WTC11 (cell line): ENCODE measurements around the gene PEAK1. TPM values are rescaled to one million over a fixed set of nuclear protein-coding genes. Genes with fewer than 3 reads are reported as not detected.

Source experiments
- ATAC-seq: fragments of 200-7000 bp; cut with Tn5 transposase; 2 replicates; pipeline ENCODE4 v1.10.0; 2021; ENCODE audit warnings: mild to moderate bottlenecking, moderate library complexity
- CTCF ChIA-PET: fragments of 300-600 bp; sonication (Branson Sonifier 250); formaldehyde crosslinking; loops from one replicate; lab custom pipeline; 2021; ENCODE audit warnings: antibody characterized with exemption; lab: Charles Lee
- POLR2A ChIA-PET: fragments of 350-600 bp; sonication (Branson Sonifier 250); formaldehyde crosslinking; loops from one replicate; lab custom pipeline; 2021; ENCODE audit warnings: antibody characterized with exemption; lab: Charles Lee
- DNase-seq: peaks from one replicate; pipeline ENCODE4 v3.0.0; 2021; ENCODE audit warnings: low spot score
- H3K27ac Mint-ChIP-seq: 2 replicates; pipeline ENCODE4 v1.8.0; 2021; ENCODE audit warnings: mixed read lengths
- H3K27me3 Mint-ChIP-seq: 2 replicates; pipeline ENCODE4 v1.8.0; 2021; ENCODE audit warnings: low read depth, mild to moderate bottlenecking, moderate library complexity, mixed read lengths
- H3K36me3 Mint-ChIP-seq: 2 replicates; pipeline ENCODE4 v1.8.0; 2021; ENCODE audit warnings: mixed read lengths
- H3K4me1 Mint-ChIP-seq: 2 replicates; pipeline ENCODE4 v1.8.0; 2022; ENCODE audit warnings: mixed read lengths
- H3K4me3 Mint-ChIP-seq: 2 replicates; pipeline ENCODE4 v1.8.0; 2021; ENCODE audit warnings: mild to moderate bottlenecking, moderate library complexity, mixed read lengths
- H3K9me3 Mint-ChIP-seq: 2 replicates; pipeline ENCODE4 v1.8.0; 2021; ENCODE audit warnings: mixed read lengths
- IRF2 ChIP-seq: sonication (generic); formaldehyde crosslinking; IDR thresholded peaks from 2 replicates; pipeline ENCODE4 v1.8.0; 2022; ENCODE audit warnings: low read depth, missing genetic modification reagents, borderline replicate concordance
- JUN ChIP-seq: sonication (generic); formaldehyde crosslinking; IDR thresholded peaks from 2 replicates; pipeline ENCODE4 v1.8.0; 2023; ENCODE audit warnings: mild to moderate bottlenecking, missing genetic modification reagents
- MXD4 ChIP-seq: fragments of 250-450 bp; sonication (Bioruptor Pico); IDR thresholded peaks from 2 replicates; pipeline ENCODE4 v1.8.0; 2021; ENCODE audit warnings: mild to moderate bottlenecking, moderate library complexity, borderline replicate concordance
- MYBL2 ChIP-seq: sonication (generic); formaldehyde crosslinking; IDR thresholded peaks from 2 replicates; pipeline ENCODE4 v1.8.1; 2023; ENCODE audit warnings: mild to moderate bottlenecking, moderate library complexity, missing genetic modification reagents
- NR1H2 ChIP-seq: sonication (generic); formaldehyde crosslinking; IDR thresholded peaks from 2 replicates; pipeline ENCODE4 v1.9.0; 2021; ENCODE audit warnings: mild to moderate bottlenecking, moderate library complexity, missing genetic modification reagents
- OVOL2 ChIP-seq: fragments of 250-450 bp; sonication (Bioruptor Pico); IDR thresholded peaks from 2 replicates; pipeline ENCODE4 v1.9.0; 2021; ENCODE audit warnings: mild to moderate bottlenecking, borderline replicate concordance
- PRRX2 ChIP-seq: fragments of 250-450 bp; sonication (Bioruptor Pico); IDR thresholded peaks from 2 replicates; pipeline ENCODE4 v1.8.0; 2021; ENCODE audit warnings: mild to moderate bottlenecking
- RELA ChIP-seq: sonication (generic); formaldehyde crosslinking; IDR thresholded peaks from 2 replicates; pipeline ENCODE4 v1.8.1; 2022; ENCODE audit warnings: missing genetic modification reagents, mild to moderate bottlenecking, borderline replicate concordance
- SMAD3 ChIP-seq: sonication (generic); formaldehyde crosslinking; IDR thresholded peaks from 2 replicates; pipeline ENCODE4 v1.8.0; 2022; ENCODE audit warnings: missing genetic modification reagents, mild to moderate bottlenecking, borderline replicate concordance
- SOX15 ChIP-seq: fragments of 250-450 bp; sonication (Bioruptor Pico); IDR thresholded peaks from 2 replicates; pipeline ENCODE4 v1.9.0; 2021; ENCODE audit warnings: mild to moderate bottlenecking
- TEAD4 ChIP-seq: sonication (generic); formaldehyde crosslinking; IDR thresholded peaks from 2 replicates; pipeline ENCODE4 v1.8.0; 2022; ENCODE audit warnings: mild to moderate bottlenecking, missing genetic modification reagents
- ZNF121 ChIP-seq: sonication (generic); formaldehyde crosslinking; IDR thresholded peaks from 2 replicates; pipeline ENCODE4 v1.8.0; 2023; ENCODE audit warnings: missing genetic modification reagents
- ZNF232 ChIP-seq: sonication (generic); formaldehyde crosslinking; IDR thresholded peaks from 2 replicates; pipeline ENCODE4 v1.8.0; 2022; ENCODE audit warnings: mild to moderate bottlenecking, missing genetic modification reagents
- total RNA-seq: library from RNA; stranded (reverse); gene quantifications from 3 replicates; pipeline ENCODE4 v1.2.3, GENCODE V29; 2021
- TF ChIP-seq, protein P1 (sequence below): sonication (generic); formaldehyde crosslinking; IDR thresholded peaks from 2 replicates; pipeline ENCODE4 v1.8.1; 2023; ENCODE audit warnings: mild to moderate bottlenecking, missing genetic modification reagents
- TF ChIP-seq, protein P2 (sequence below): fragments of 250-450 bp; sonication (Bioruptor Pico); IDR thresholded peaks from 2 replicates; pipeline ENCODE4 v1.9.0; 2021; ENCODE audit warnings: moderate library complexity, mild to moderate bottlenecking, inconsistent platforms, borderline replicate concordance
- TF ChIP-seq, protein P3 (sequence below): fragments of 250-450 bp; sonication (Bioruptor Pico); IDR thresholded peaks from 2 replicates; pipeline ENCODE4 v1.8.0; 2021; ENCODE audit warnings: mild to moderate bottlenecking
- TF ChIP-seq, protein P4 (sequence below): sonication (generic); formaldehyde crosslinking; conservative IDR thresholded peaks from 2 replicates; pipeline ENCODE4 v1.8.1; 2023; ENCODE audit warnings: mild to moderate bottlenecking, low read depth, missing genetic modification reagents, moderate library complexity
- TF ChIP-seq, protein P5 (sequence below): fragments of 250-450 bp; sonication (Bioruptor Pico); IDR thresholded peaks from 2 replicates; pipeline ENCODE4 v1.9.0; 2021; ENCODE audit warnings: mild to moderate bottlenecking
- TF ChIP-seq, protein P6 (sequence below): fragments of 200-600 bp; IDR thresholded peaks from 2 replicates; pipeline ENCODE4 v1.8.0; 2022; ENCODE audit warnings: antibody characterized with exemption
- TF ChIP-seq, protein P7 (sequence below): sonication (generic); formaldehyde crosslinking; conservative IDR thresholded peaks from 2 replicates; pipeline ENCODE4 v1.8.1; 2022; ENCODE audit warnings: mild to moderate bottlenecking, missing genetic modification reagents

PEAK1 gene
- total RNA-seq, 1 experiment from 2014 or later: 49.0 TPM

DNA sequence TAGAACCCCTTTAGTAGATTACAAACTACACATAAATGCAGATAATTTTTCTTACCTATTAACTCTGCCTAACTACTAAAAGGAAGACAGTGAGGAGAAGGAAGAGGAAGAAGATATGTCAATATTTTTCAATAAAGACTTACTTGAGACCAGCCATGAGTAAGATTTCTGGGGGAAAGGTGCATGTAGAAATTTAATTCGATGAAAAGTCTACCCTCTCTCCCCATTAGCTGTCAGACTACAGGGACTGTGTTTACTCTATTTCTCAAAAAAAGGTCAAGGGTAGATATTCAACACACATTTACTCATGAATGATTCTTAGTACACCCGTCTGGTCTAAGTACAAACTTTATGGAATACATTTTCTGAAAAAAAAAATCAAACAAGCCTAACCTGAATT is 355.8 kb downstream of the PEAK1 start:
- POLR2A ChIA-PET: no interaction called here
- Mint-ChIP-seq H3K4me1 (peaks cover 44% of the 10 kb centered on the region), H3K27me3 (no peaks in the 10 kb centered on the region), H3K4me3 (no peak overlapping the region), H3K9me3 (no peaks in the 10 kb centered on the region), H3K27ac (no peak overlapping the region), H3K36me3 (no peaks in the 10 kb centered on the region; the same call in 1 of the 2 replicates)
- CTCF ChIA-PET: interaction anchor here (0.6 kb wide), 2 partner anchors 43 to 897 kb away, joined by 3 read pairs; no protein-coding TSS in a partner anchor
- TF ChIP-seq TEAD4: no peak
- TF ChIP-seq, protein P1, sequence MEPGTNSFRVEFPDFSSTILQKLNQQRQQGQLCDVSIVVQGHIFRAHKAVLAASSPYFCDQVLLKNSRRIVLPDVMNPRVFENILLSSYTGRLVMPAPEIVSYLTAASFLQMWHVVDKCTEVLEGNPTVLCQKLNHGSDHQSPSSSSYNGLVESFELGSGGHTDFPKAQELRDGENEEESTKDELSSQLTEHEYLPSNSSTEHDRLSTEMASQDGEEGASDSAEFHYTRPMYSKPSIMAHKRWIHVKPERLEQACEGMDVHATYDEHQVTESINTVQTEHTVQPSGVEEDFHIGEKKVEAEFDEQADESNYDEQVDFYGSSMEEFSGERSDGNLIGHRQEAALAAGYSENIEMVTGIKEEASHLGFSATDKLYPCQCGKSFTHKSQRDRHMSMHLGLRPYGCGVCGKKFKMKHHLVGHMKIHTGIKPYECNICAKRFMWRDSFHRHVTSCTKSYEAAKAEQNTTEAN (CRISPR knock-in tag): no peak
- no peak for TF ChIP-seq NR1H2
- no peak for TF ChIP-seq SMAD3 (CRISPR knock-in tag)
- TF ChIP-seq, protein P2, sequence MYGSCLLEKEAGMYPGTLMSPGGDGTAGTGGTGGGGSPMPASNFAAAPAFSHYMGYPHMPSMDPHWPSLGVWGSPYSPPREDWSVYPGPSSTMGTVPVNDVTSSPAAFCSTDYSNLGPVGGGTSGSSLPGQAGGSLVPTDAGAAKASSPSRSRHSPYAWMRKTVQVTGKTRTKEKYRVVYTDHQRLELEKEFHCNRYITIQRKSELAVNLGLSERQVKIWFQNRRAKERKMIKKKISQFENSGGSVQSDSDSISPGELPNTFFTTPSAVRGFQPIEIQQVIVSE (CRISPR knock-in tag): no peak
- TF ChIP-seq, protein P3, sequence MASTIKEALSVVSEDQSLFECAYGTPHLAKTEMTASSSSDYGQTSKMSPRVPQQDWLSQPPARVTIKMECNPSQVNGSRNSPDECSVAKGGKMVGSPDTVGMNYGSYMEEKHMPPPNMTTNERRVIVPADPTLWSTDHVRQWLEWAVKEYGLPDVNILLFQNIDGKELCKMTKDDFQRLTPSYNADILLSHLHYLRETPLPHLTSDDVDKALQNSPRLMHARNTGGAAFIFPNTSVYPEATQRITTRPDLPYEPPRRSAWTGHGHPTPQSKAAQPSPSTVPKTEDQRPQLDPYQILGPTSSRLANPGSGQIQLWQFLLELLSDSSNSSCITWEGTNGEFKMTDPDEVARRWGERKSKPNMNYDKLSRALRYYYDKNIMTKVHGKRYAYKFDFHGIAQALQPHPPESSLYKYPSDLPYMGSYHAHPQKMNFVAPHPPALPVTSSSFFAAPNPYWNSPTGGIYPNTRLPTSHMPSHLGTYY: no peak
- no peak for TF ChIP-seq OVOL2 (CRISPR knock-in tag)
- no peak for TF ChIP-seq MXD4
- TF ChIP-seq, protein P4, sequence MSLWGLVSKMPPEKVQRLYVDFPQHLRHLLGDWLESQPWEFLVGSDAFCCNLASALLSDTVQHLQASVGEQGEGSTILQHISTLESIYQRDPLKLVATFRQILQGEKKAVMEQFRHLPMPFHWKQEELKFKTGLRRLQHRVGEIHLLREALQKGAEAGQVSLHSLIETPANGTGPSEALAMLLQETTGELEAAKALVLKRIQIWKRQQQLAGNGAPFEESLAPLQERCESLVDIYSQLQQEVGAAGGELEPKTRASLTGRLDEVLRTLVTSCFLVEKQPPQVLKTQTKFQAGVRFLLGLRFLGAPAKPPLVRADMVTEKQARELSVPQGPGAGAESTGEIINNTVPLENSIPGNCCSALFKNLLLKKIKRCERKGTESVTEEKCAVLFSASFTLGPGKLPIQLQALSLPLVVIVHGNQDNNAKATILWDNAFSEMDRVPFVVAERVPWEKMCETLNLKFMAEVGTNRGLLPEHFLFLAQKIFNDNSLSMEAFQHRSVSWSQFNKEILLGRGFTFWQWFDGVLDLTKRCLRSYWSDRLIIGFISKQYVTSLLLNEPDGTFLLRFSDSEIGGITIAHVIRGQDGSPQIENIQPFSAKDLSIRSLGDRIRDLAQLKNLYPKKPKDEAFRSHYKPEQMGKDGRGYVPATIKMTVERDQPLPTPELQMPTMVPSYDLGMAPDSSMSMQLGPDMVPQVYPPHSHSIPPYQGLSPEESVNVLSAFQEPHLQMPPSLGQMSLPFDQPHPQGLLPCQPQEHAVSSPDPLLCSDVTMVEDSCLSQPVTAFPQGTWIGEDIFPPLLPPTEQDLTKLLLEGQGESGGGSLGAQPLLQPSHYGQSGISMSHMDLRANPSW: no peak
- TF ChIP-seq JUN (CRISPR knock-in tag): no peak
- TF ChIP-seq ZNF232 (CRISPR knock-in tag): no peak
- DNase-seq (no peak), ATAC-seq (no peak)

DNA sequence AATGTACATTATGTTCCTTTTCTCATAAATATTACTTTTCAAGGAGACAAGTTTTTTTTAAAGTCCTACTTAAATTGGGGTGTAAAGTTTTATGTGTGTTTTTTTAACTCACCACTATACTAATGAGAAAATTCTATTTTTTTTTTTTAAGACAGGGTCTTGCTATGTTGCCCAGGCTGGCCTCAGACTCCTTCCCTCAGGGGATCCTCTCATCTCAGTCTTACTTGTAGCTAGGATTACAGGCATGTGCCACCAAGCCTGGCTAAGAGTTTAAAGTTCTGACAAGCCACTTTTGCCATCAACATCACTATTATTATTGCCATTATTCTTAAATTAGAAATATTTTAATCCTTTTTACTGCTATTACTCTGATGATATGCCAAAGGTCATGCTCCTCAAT is 356.7 kb downstream of the PEAK1 start:
- POLR2A ChIA-PET: no interaction called here
- ATAC-seq: no peak
- no peak for DNase-seq
- CTCF ChIA-PET: interaction anchor here (0.6 kb wide), 1 partner anchor 896 kb away, joined by 3 read pairs; no protein-coding TSS in a partner anchor
- no peaks in the 10 kb centered on the region for H3K9me3 Mint-ChIP-seq
- H3K27ac Mint-ChIP-seq: no peak overlapping the region
- H3K4me3 Mint-ChIP-seq: no peak overlapping the region
- H3K4me1 Mint-ChIP-seq: peaks cover 45% of the 10 kb centered on the region
- H3K36me3 Mint-ChIP-seq: no peaks in the 10 kb centered on the region; the same call in 1 of the 2 replicates
- no peaks in the 10 kb centered on the region for H3K27me3 Mint-ChIP-seq
- no peak for TF ChIP-seq IRF2
- no peak for TF ChIP-seq MYBL2 (CRISPR knock-in tag)
- no peak for TF ChIP-seq PRRX2
- TF ChIP-seq, protein P4: no peak
- TF ChIP-seq, protein P5, sequence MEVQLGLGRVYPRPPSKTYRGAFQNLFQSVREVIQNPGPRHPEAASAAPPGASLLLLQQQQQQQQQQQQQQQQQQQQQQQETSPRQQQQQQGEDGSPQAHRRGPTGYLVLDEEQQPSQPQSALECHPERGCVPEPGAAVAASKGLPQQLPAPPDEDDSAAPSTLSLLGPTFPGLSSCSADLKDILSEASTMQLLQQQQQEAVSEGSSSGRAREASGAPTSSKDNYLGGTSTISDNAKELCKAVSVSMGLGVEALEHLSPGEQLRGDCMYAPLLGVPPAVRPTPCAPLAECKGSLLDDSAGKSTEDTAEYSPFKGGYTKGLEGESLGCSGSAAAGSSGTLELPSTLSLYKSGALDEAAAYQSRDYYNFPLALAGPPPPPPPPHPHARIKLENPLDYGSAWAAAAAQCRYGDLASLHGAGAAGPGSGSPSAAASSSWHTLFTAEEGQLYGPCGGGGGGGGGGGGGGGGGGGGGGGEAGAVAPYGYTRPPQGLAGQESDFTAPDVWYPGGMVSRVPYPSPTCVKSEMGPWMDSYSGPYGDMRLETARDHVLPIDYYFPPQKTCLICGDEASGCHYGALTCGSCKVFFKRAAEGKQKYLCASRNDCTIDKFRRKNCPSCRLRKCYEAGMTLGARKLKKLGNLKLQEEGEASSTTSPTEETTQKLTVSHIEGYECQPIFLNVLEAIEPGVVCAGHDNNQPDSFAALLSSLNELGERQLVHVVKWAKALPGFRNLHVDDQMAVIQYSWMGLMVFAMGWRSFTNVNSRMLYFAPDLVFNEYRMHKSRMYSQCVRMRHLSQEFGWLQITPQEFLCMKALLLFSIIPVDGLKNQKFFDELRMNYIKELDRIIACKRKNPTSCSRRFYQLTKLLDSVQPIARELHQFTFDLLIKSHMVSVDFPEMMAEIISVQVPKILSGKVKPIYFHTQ (CRISPR knock-in tag): no peak
- TF ChIP-seq, protein P6, sequence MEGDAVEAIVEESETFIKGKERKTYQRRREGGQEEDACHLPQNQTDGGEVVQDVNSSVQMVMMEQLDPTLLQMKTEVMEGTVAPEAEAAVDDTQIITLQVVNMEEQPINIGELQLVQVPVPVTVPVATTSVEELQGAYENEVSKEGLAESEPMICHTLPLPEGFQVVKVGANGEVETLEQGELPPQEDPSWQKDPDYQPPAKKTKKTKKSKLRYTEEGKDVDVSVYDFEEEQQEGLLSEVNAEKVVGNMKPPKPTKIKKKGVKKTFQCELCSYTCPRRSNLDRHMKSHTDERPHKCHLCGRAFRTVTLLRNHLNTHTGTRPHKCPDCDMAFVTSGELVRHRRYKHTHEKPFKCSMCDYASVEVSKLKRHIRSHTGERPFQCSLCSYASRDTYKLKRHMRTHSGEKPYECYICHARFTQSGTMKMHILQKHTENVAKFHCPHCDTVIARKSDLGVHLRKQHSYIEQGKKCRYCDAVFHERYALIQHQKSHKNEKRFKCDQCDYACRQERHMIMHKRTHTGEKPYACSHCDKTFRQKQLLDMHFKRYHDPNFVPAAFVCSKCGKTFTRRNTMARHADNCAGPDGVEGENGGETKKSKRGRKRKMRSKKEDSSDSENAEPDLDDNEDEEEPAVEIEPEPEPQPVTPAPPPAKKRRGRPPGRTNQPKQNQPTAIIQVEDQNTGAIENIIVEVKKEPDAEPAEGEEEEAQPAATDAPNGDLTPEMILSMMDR: no peak
- TF ChIP-seq JUN (CRISPR knock-in tag): no peak
- no peak for TF ChIP-seq RELA (CRISPR knock-in tag)
- TF ChIP-seq, protein P1 (CRISPR knock-in tag): no peak
- TF ChIP-seq SOX15 (CRISPR knock-in tag): no peak
- TF ChIP-seq, protein P7, sequence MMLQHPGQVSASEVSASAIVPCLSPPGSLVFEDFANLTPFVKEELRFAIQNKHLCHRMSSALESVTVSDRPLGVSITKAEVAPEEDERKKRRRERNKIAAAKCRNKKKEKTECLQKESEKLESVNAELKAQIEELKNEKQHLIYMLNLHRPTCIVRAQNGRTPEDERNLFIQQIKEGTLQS (CRISPR knock-in tag): no peak
- no peak for TF ChIP-seq ZNF121 (CRISPR knock-in tag)
